Hepatocyte (in vitro differentiated cells): ENCODE results near the gene PGM2L1.
"Not testable (repeated sequence)": the region's sequence is repeated elsewhere in the genome, so short reads cannot be mapped to it uniquely, and the experiment has no call there.

Experiments used
- CTCF ChIP-seq: fragments of 200-600 bp; sonication (generic); IDR thresholded peaks from 2 replicates; pipeline ENCODE4 v1.5.1; 2016; ENCODE audit warnings: antibody characterized with exemption, mild to moderate bottlenecking; ENCODE audit not compliant: poor library complexity
- EZH2 ChIP-seq: fragments of 200-600 bp; sonication (generic); IDR thresholded peaks from 2 replicates; pipeline ENCODE4 v1.6.1; 2016; ENCODE audit warnings: antibody characterized with exemption, mild to moderate bottlenecking, borderline replicate concordance
- EZH2phosphoT487 ChIP-seq: fragments of 200-600 bp; sonication (generic); IDR thresholded peaks from one replicate; pipeline ENCODE4 v1.6.1; 2018; ENCODE audit warnings: antibody characterized with exemption, mild to moderate bottlenecking, low read depth, moderate library complexity; ENCODE audit not compliant: unreplicated experiment, severe bottlenecking

- not testable (repeated sequence) for TF ChIP-seq CTCF, EZH2, EZH2phosphoT487
Observed at GRCh38 chr11:74331000-74331399, 67.2 kb downstream of the PGM2L1 start.
